H1 (cell line): ENCODE data around the gene LRBA. TPM values are rescaled to one million over a fixed set of nuclear protein-coding genes. Genes with fewer than 3 reads are reported as not detected.

Source experiments
- CHD7 ChIP-seq: fragments of 300-600 bp; sonication (generic); IDR thresholded peaks from 2 replicates; pipeline ENCODE4 v1.7.1; 2012; ENCODE audit warnings: low read length, moderate library complexity, mild to moderate bottlenecking, inconsistent platforms; ENCODE audit not compliant: insufficient replicate concordance
- CTBP2 ChIP-seq: IDR thresholded peaks from 2 replicates; pipeline ENCODE4 v1.7.0; 2011; ENCODE audit warnings: borderline replicate concordance, mild to moderate bottlenecking, moderate library complexity, mixed read lengths, low read length; ENCODE audit not compliant: insufficient read depth, insufficient read length
- FOSL1 ChIP-seq: IDR thresholded peaks from 2 replicates; pipeline ENCODE4 v1.6.1; 2011; ENCODE audit warnings: mild to moderate bottlenecking, low read depth, low read length, moderate library complexity; ENCODE audit not compliant: insufficient read depth
- JUN ChIP-seq: IDR thresholded peaks from 2 replicates; pipeline ENCODE4 v1.6.1; 2011; ENCODE audit warnings: low read depth, mild to moderate bottlenecking, improper control_type of control experiment, low read length
- MAFK ChIP-seq: IDR thresholded peaks from 2 replicates; pipeline ENCODE4 v1.6.1; 2012; ENCODE audit warnings: low read depth, mild to moderate bottlenecking, improper control_type of control experiment, low read length
- MAX ChIP-seq: IDR thresholded peaks from 2 replicates; pipeline ENCODE4 v1.6.1; 2012; ENCODE audit warnings: inconsistent platforms
- NANOG ChIP-seq: IDR thresholded peaks from 2 replicates; pipeline ENCODE4 v1.6.1; 2011; ENCODE audit warnings: low read length, low read depth, mild to moderate bottlenecking, inconsistent platforms; ENCODE audit not compliant: insufficient read depth, poor library complexity, severe bottlenecking
- RBBP5 ChIP-seq: IDR thresholded peaks from 2 replicates; pipeline ENCODE4 v1.7.1; 2012; ENCODE audit warnings: low read depth, mild to moderate bottlenecking, inconsistent platforms, low read length, moderate library complexity, borderline replicate concordance
- SP4 ChIP-seq: IDR thresholded peaks from 2 replicates; pipeline ENCODE4 v1.6.1; 2012; ENCODE audit warnings: low read length, inconsistent platforms
- USF2 ChIP-seq: IDR thresholded peaks from 2 replicates; pipeline ENCODE4 v1.6.1; 2011; ENCODE audit warnings: low read length, improper control_type of control experiment
- polyA plus RNA-seq, 7 experiments: library from polyadenylated mRNA; depleted of rRNA in 3 of 7; stranded (reverse) in 5 of 7; unstranded in 2 of 7; fragments of >200 nt in 5 of 7; fragments of 200-250 nt in 2 of 7; gene quantifications; 1 replicate in 5 of 7; 2 replicates in 1 of 7; 4 replicates in 1 of 7; pipeline versions ENCODE4 v1.2.1 to v1.2.3, GENCODE V29; 2011 to 2013; ENCODE audit warnings: missing spikeins in 2 of 7, mixed read lengths in 2 of 7
- total RNA-seq: library from RNA; stranded (reverse); fragmentation: NEBNext Ultra II Directional; extraction: Animal tissue kit (Norgen Biotek cat#: 25700); gene quantifications from 2 replicates; pipeline ENCODE4 v1.2.1, GENCODE V29; 2021

Gene LRBA
- total and polyA plus RNA-seq, 2 of the 8 experiments (the other 6 are each of a cell fraction or from before 2014, with no cell fraction given) = 54.6 to 83.2 TPM

GRCh38 chr4:150681063-150681462, 334.0 kb downstream of the LRBA start (continued):
- no peak for TF ChIP-seq CHD7
- TF ChIP-seq SP4 = no peak
- no peak for TF ChIP-seq CTBP2
- TF ChIP-seq USF2 = no peak
- no peak for TF ChIP-seq NANOG
- no peak for TF ChIP-seq MAX
- TF ChIP-seq RBBP5 = no peak
- TF ChIP-seq JUN = no peak
- no peak for TF ChIP-seq FOSL1
- TF ChIP-seq MAFK = no peak
